HG02938 (cell line): ENCODE results near the gene SRCIN1.
"Not testable (repeated sequence)": the region's sequence is repeated elsewhere in the genome, so short reads cannot be mapped to it uniquely, and the experiment has no call there.

Experiments
- ATAC-seq: cut with Tn5 transposase; IDR thresholded peaks from one replicate; pipeline ENCODE4 v1.9.1; 2021; ENCODE audit warnings: mild to moderate bottlenecking, moderate library complexity; ENCODE audit not compliant: unreplicated experiment

The SRCIN1 gene

DNA sequence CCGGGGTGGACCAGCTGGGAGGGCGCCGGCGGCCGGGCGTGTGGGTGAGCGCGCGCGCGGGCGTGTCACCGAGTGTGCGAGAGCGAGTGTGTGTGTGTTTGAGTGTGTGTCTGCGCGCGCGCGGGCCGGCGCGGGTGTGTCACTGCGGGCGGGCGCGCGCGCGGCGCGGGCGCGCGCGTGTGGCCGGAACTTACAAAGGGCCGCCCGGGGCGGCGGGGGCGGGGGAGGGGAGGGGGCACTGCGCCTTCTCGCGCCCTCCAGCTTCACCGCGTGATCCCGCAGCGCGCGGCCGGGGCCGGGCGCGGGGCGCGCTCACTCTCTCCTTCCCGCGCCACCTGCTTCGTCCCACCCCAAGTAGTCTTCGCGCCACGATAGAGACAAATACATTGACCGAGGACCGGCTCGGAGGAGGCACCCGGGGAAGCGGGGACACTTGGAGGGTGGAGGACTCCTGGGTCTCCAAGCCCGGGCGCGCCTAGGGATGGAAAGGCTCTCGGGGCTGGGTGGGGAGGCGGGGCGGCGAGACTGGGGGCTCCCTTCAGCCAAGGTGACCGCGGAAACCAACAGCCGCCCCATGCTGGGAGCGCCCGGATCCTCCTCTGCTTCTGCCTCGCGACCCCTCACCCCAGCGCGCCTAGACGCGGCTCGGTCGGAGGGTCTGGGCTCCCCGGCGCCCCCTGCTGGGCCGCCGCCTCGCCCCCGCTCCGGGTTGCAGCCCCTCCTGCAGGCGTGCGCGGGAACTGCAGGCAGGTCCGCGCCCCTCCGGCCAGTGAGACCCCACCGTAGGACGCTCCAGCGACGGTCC, at the start of gene SRCIN1:
SRCIN1 (minus strand) TSS at position 112 of the 805 bp plus-strand sequence. CDS start 247 bp downstream, outside the sequence.
- no peak for ATAC-seq

GRCh38 chr17:38654411-38655398, 49.0 kb upstream of the SRCIN1 start:
- no peak for ATAC-seq

- ATAC-seq = no peak
Observed at GRCh38 chr17:38653679-38654078, 47.9 kb upstream of the SRCIN1 start.

- ATAC-seq = no peak
Observed at GRCh38 chr17:38653230-38653629, 47.5 kb upstream of the SRCIN1 start.

DNA sequence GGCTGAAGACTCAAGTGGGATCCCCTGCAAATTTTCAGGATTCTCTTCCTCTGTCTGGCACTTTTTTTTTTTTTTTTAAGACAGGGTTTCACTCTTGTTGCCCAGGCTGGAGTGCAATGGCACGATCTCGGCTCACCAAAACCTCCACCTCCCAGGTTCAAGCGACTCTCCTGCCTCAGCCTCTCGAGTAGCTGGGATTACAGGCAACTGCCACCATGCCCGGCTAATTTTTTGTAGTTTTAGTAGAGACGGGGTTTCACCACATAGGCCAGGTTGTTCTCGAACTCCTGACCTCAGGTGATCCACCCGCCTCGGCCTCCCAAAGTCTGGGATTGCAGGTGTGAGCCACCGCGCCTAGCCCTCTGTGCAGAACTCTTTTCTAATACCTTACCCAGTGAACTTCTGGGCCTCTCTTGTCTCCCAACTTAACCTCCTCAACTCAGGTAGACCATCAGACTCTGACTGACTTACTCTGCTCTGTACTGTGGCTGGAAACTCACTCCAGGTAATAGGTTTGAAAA, 45.0 kb upstream of the SRCIN1 start:
- not testable (repeated sequence) for ATAC-seq

- ATAC-seq = no peak
Observed at GRCh38 chr17:38637951-38638350, 32.2 kb upstream of the SRCIN1 start.

- ATAC-seq = no peak
Observed at GRCh38 chr17:38636054-38636453, 30.3 kb upstream of the SRCIN1 start.

DNA sequence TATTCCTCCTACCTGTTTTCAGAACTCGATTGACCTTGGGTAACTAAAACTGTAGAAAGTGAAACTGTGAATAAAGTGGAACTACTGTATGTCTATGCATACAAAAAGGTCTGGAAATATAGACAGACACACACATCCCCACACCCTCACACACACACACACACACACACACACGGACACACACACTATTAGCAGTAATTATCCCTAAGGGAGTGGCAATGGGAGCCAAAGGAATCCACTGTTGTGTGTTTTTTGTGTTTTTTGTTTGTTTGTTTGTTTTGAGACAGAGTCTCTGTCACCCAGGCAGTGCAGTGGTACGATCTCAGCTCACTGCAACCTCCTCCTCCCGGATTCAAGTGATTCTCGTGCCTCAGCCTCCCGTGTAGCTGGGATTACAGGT, 26.6 kb upstream of the SRCIN1 start:
- ATAC-seq = no peak

GRCh38 chr17:38628441-38628840, 22.7 kb upstream of the SRCIN1 start:
- ATAC-seq = no peak

DNA sequence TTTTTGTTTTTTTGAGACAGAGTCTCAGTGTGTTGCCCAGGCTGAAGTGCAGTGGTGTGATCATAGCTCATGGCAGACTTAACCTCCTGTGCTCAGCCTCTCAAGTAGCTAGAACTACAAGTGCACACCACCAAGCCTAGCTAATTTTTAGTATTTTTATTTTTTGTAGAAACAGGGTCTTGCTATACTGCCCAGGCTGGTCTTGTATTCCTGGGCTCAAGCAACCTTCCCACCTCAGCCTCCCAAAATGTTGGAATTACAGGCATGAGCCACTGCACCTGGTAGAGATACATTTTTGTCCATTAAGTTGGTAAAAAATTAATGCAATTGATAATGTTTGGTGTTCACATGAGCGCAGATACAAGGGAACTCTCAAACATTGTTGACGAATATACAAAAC, 22.2 kb upstream of the SRCIN1 start:
- no peak for ATAC-seq

GRCh38 chr17:38626606-38627226, 21.0 kb upstream of the SRCIN1 start:
- ATAC-seq = not testable (repeated sequence)

GRCh38 chr17:38625482-38625881, 19.7 kb upstream of the SRCIN1 start:
- no peak for ATAC-seq

- ATAC-seq = not testable (repeated sequence)
Observed at GRCh38 chr17:38624782-38625355, 19.1 kb upstream of the SRCIN1 start.

GRCh38 chr17:38621538-38621937, 15.8 kb upstream of the SRCIN1 start:
- ATAC-seq = no peak

DNA sequence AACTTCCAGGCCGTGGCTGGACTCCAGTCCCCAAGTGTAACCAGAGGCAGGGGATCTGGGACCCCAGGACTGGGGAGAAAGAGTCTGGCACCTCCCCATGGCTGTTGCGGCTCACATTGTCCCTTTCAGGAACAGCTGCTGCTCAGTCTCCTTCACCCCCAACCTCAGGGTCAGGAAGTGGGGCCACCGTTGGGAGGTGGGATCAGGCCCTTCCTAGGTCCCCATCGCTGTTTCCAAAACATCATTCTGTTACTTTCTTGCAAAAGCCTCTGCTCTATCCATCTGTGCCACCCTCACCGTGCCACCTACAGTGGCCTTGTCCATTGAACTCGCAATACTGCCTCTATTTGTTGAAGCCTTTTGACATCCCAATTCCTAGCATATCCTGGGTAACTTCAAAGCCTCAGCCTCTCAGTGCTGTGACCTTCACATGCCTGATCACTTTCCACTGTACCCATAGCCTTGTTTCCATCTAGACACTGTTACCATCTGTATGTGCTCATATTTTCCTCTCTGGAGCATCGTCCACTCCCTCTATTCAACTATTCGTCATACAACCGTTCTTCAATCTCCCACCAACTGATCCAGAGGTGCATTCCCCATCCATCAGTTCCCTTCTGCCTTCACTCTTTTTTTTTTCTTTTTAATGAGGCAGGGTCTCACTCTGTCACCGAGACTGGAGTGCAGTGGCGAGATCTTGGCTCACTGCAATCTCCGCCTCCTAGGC, 15.0 kb upstream of the SRCIN1 start:
- no peak for ATAC-seq

- no peak for ATAC-seq
Observed at GRCh38 chr17:38619937-38620550, 14.3 kb upstream of the SRCIN1 start.

- no peak for ATAC-seq
Observed at GRCh38 chr17:38619451-38619795, 13.7 kb upstream of the SRCIN1 start.

DNA sequence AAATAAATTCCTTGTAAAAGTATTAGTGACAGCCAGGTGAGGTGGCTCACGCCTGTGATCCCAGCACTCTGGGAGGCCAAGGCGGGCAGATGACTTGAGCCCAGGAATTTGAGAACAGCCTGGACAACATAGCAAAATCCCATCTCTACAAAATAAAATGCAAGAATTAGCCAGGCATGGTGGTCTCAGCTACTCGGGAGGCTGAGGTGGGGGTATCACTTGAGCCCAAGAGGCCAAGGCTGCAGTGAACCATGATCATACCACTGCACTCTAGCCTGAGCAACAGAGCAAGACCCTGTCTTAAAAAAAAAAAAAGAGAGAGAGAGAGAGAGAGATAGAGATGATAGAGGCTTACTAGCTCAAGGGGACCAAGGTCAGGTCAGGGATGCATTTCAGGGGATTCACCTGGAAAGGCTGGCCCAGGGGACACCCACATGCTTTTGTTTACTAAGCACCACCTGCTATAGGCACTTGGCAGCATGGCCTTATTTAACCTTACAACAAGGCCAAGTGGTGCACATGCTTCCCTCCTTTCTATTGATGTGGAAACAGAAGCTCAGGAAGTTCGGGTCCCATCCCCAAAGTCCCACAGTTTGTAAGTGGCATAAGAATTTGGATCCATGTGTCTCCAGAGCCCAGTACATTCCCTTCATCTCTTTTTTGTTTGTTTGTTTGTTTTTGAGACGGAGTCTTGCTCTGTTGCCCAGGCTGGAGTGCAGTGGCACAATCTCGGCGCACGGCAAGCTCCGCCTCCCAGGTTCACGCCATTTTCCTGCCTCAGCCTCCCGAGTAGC, 12.4 kb upstream of the SRCIN1 start:
- no peak for ATAC-seq
